Sigmoid colon (tissue), 4 donors: Measurements from ENCODE around the gene ATG101.

Source experiments
- EP300 ChIP-seq, 4 donors: sonication (generic); formaldehyde crosslinking; IDR thresholded peaks; one replicate each; pipeline ENCODE4 v1.6.1; 2017; ENCODE audit warnings: antibody characterized with exemption in 4 of 4
- POLR2A ChIP-seq, 2 donors: fragments of 450-650 bp; IDR thresholded peaks; one replicate each; pipeline ENCODE4 v1.6.1; 2016; ENCODE audit warnings: antibody characterized with exemption in 2 of 2, mild to moderate bottlenecking in 2 of 2, moderate library complexity in 2 of 2
- TF ChIP-seq, protein P1 (sequence below), 4 experiments: fragments of 450-650 bp in 3 of 4; fragments of 200-600 bp in 1 of 4; IDR thresholded peaks; one replicate each; pipeline ENCODE4 v1.5.1; 2016 to 2019; ENCODE audit warnings: antibody characterized with exemption in 4 of 4, mild to moderate bottlenecking in 3 of 4, moderate library complexity in 2 of 4

DNA sequence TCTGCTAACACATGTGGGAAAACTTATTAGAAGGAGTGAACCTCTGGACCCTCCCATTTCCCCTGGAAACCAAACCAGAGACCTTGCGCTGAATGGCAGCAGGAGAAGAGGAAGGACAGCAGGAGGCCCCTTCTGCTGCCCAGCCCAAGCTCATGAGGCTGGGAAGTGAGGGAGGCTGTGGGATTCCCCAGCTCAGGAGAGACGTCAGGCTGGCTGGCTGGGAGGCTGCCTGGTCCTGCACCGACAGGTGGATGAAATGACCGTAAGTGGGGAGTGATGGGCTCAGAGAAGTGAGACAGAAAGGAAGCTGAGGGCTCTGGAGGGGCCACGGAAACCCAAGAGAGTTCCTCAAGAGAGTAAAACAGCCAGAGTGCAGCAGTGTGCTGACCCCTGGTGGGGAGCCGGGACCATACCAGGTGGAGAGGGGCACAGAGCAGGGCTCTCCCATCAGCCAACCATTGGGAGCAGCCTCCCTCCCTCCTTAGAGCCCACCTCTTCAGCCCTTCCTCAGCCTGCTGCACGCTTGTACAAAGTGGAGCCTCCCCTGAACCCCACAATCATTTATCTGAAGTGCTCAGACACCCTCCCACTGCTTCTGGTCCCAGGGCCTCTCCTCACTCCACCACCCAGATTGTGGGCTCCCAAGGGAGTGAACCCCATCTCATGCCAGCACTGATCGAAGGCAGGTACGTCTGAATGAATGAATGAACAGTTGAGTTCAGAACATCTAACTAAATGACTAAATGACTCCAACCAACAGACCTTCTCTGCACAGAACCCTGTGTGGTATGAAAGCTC is 49.0 kb upstream of the ATG101 start:
- TF ChIP-seq EP300 (IDR thresholded peaks at IDR 0.05) (no peak), POLR2A (IDR thresholded peaks at IDR 0.05) (no peak)
- TF ChIP-seq, protein P1, sequence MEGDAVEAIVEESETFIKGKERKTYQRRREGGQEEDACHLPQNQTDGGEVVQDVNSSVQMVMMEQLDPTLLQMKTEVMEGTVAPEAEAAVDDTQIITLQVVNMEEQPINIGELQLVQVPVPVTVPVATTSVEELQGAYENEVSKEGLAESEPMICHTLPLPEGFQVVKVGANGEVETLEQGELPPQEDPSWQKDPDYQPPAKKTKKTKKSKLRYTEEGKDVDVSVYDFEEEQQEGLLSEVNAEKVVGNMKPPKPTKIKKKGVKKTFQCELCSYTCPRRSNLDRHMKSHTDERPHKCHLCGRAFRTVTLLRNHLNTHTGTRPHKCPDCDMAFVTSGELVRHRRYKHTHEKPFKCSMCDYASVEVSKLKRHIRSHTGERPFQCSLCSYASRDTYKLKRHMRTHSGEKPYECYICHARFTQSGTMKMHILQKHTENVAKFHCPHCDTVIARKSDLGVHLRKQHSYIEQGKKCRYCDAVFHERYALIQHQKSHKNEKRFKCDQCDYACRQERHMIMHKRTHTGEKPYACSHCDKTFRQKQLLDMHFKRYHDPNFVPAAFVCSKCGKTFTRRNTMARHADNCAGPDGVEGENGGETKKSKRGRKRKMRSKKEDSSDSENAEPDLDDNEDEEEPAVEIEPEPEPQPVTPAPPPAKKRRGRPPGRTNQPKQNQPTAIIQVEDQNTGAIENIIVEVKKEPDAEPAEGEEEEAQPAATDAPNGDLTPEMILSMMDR (IDR thresholded peaks at IDR 0.05), result peak; percentile 5 to 37 (median 32)
